GM18511 (cell line): Measurements from ENCODE around the gene SUCLG2.

Experiments
- ATAC-seq: cut with Tn5 transposase; IDR thresholded peaks from one replicate; pipeline ENCODE4 v1.9.1; 2021; ENCODE audit warnings: mild to moderate bottlenecking, moderate library complexity; ENCODE audit not compliant: unreplicated experiment

The SUCLG2 gene

GRCh38 chr3:67654099-67654843 is at the start of gene SUCLG2:
Gene SUCLG2 (minus strand): TSS chr3:67654612. CDS start chr3:67654586, 26 bp downstream.
- ATAC-seq, result peak; percentile 76

DNA sequence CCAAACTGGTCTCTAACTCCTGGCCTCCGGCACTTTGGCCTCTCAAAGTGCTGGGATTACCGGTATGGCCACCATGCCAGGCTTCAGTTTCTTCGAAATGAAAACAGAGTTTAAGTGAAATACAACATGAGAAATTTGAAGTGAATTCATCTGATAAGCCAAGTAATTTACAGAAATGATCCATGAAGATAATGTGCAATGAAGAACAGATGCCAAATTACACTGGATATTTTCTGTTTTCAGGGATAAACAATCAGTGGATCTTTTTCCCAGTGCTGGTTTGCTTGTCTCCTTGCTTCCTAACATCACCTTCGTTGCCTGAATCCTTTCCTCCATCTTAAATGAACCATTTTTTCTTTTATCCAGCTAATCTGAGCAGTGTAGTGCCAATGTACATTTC is 46.2 kb upstream of the SUCLG2 start:
- no peak for ATAC-seq

DNA sequence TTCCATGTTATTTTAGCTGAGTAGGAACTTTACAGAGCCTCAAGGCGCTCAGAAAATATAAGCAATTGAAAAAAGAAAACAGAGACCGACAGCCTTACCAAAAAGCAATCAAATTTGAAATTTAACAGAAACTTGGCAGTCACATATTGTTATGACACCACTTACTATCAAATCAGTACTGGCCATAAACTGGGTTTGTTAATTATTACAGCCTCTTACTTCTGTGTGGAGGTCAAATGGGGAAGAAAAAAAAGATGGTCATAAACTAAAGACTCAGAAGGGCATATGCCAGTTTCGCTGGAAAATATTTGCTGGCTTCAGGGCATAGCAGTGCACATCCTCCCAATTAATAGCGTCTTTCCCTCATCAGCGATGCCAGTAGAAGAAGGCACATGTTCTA is 45.5 kb upstream of the SUCLG2 start:
- ATAC-seq, result no peak

DNA sequence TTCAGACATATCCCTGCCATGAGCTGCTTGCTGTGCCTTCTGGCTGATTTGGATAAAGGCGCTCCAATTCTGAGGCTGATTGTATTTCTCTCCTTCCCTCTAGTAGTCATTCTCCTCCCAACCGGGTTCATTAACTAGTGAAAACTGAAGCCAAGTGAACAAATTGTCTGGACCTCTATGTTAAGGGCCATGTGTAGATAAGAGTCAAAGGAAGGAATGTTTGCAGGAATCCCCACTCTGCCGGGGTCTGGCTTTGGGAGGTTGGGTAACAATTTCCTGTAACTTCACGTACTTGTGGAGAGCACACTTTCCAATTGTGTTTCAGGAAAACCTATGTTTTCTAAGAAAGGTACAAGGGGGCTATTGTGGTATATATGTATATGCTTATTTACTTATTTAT is 38.2 kb upstream of the SUCLG2 start:
- ATAC-seq, result no peak

DNA sequence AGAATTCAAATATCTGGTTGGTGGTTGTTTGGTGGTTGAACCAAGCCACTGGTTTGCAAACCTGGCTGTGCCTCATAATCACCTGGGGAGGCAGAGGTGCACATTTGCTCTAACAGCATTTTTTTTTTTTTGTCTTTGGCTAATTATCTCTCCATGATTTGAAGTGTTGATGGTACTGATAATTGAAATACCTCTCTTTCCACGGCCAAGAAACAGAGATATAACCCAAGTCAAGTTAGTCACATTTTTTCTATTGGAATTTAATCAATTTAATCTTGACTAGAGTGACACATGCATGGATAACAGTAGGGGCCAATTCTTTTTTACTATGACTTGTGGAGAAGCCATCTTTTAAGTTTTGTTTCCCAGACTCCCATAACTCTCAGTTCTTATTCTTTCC is 37.5 kb upstream of the SUCLG2 start:
- ATAC-seq, result no peak

DNA sequence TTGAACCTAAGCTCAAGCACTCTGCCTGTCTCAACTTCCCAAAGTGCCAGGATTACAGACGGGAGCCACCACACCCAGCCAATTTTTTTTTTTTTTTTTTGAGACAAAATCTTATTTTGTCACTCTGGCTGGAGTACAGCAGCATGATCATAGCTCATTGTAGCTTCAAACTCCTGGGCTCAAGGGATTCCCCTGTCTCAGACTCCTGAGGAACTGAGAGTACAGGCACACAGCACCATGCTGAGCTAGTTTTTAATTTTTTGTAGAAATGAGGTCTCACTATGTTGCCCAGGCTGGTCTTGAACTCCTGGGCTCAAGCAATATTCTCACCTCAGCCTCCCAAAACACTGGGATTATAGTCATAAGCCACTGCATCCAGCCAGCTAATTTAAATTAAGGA is 36.8 kb upstream of the SUCLG2 start:
- peak; percentile 66 for ATAC-seq

DNA sequence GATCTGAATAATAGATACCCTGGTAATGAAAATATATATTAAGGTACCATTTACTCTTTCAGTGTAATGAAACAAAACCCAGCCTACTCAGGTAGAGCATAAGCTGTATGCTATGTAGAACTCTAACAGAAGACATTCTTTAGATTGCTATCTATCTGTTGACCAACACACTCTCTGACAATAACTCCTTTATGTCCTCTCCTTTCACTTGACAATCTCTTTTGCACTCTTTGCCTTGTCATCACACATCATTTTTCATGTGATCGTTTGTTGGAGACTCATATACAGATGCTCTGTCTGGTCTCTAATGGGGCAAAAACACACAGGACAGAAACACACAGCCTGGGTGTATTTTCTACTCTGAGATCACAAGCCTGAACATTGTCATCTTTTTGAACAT is 35.4 kb upstream of the SUCLG2 start:
- ATAC-seq, result no peak

DNA sequence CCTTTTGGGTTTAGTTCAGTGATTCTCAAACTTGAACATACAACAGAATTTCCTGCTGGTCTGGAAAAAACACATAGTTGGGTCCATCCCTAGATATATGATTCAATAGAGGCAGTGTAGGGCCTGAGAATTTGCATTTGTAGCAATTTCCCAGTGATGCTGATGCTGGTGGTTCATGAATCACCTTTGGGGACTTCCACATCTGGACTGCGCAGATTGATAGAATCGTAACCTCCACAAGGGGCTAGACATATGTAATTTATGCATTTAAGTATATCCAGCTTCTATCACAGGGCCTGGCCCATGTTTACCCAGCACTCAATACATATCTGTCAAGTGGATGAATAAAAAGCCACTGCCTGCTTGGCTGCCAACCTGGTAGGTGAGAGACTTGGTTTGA is 33.8 kb upstream of the SUCLG2 start:
- no peak for ATAC-seq

- peak; percentile 12 for ATAC-seq
Measured at GRCh38 chr3:67686069-67686468, 31.7 kb upstream of the SUCLG2 start.

- peak; percentile 100 for ATAC-seq
Measured at GRCh38 chr3:67685499-67685898, 31.1 kb upstream of the SUCLG2 start.

DNA sequence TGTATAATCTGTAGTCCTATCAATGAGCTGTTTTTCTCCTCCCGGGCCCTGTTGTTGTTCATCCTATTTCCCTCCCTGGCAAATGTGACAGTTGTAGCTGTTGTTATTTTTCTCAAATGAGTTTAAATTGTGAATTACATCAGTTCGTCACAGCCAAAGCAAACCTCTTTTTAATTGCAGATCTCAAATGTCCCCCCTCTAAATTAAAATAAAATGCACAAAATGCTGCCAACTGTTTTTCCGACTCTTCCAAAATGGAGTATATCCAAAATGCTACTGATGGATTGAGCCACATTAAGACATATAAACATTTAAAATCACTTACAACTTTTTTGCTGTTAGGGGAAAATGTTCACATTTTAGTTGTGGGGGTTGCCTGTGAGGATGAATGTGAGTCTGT is 29.8 kb upstream of the SUCLG2 start:
- ATAC-seq, result no peak

- ATAC-seq, result no peak
Measured at GRCh38 chr3:67683522-67683921, 29.1 kb upstream of the SUCLG2 start.

- ATAC-seq, result peak; percentile 92
Measured at GRCh38 chr3:67678665-67679064, 24.3 kb upstream of the SUCLG2 start.

- ATAC-seq, result no peak
Measured at GRCh38 chr3:67674055-67674454, 19.6 kb upstream of the SUCLG2 start.

DNA sequence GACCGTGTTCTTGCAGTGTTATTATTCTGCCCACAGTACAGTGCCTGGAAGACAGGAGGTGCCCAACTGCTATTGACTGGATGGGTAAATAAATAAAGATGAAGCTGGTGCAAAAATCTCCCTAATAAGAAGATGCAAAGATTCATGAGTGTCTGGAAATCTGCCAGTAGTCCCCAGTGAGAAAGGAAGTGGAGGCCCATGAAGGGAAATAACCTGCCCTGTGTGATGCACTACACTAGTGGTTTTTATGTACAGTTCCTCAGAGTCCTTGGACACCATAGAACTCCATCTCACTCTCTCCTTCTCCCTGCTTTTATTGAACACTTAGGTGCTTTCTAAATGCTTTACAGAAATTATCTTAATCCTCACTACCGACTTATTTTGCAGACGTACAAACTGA is 8.3 kb upstream of the SUCLG2 start:
- ATAC-seq, result peak; percentile 77

GRCh38 chr3:67661089-67661488 is 6.7 kb upstream of the SUCLG2 start:
- no peak for ATAC-seq

- no peak for ATAC-seq
Measured at GRCh38 chr3:67657192-67657591, 2.8 kb upstream of the SUCLG2 start.

DNA sequence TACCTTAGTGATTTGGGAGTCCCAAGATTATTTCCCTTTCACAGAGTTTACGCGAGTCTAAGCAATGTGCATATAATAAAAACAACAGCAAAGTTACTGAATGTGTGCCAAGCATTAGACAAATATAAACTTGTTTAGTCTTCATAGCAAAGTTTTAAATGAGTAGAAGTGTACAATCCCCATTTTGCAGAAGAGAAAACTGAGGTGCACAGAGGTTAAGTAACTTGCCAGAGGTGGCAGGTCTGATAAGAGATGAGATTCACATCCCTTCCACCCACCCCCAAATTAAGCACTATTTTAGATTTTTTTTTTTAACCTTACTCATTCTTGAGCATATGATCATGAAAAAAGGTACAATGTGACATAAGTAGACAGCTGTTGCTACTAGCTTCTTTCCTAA is 2.2 kb upstream of the SUCLG2 start:
- no peak for ATAC-seq

DNA sequence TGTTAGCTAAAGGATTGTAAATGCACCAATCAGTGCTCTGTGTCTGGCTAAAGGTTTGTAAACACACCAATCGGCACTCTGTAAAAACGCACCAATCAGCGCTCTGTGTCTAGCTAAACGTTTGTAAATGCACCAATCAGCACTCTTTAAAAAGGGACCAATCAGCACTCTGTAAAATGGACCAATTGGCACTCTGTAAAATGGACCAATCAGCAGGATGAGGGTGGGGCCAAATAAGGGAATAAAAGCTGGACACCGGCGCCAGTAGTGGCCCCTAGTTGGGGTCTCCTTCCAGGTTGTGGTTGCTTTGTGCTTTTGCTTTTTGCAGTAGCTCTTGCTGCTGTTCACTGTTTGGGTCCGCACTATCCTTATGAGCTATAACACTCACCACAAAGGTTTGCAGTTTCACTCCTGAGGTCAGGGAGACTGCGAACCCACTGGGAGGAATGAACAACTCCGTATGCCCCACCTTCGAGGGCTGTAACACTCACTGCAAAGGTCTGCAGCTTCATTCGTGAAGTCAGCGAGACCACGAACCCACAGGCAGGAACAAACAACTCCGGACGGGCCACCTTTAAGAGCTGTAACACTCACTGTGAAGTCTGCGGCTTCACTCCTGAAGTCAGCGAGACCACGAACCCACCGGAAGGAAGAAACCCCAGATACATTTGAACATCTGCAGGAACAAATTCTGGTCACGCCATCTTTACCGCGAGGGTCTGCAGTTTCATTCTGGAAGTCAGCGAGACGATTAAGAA is 1.1 kb upstream of the SUCLG2 start:
- peak; percentile 56 for ATAC-seq

DNA sequence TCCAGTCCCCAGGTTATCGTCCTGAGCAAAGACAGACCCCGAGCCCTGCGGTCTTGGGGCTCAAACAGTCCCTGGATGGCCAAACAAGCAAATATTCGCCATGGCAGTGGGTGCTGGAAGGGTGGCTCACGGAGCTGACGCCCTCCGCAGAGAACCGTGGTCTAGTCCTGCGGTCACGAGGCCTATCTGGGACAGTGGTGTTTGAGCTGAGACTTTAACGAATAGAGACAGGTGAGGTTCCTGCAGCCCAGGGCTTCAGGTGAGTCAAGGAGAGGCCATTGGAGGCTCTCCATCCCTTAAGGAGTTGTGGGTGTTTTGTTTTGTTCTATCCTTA is 399 bp upstream of the SUCLG2 start:
- ATAC-seq, result peak; percentile 5

- peak; percentile 31 for ATAC-seq
Measured at GRCh38 chr3:67653425-67654098, 850 bp downstream of the SUCLG2 start.

- ATAC-seq, result no peak
Measured at GRCh38 chr3:67650084-67650483, 4.3 kb downstream of the SUCLG2 start.
